Gastrocnemius medialis (tissue), 4 donors: Measurements from ENCODE around the gene KCNK13.

ENCODE experiments used
- POLR2A ChIP-seq, 2 donors: fragments of 450-650 bp; IDR thresholded peaks; one replicate each; pipeline ENCODE4 v1.6.1; 2017; ENCODE audit warnings: antibody characterized with exemption in 2 of 2, mild to moderate bottlenecking in 2 of 2, moderate library complexity in 2 of 2
- TF ChIP-seq, protein P1 (sequence below), 5 experiments: fragments of 450-650 bp in 3 of 5; fragments of 200-600 bp in 2 of 5; sonication (generic) in 2 of 5; IDR thresholded peaks in 4 of 5; conservative IDR thresholded peaks in 1 of 5; 1 replicate in 4 of 5; 2 replicates in 1 of 5; pipeline ENCODE4 v1.5.1; 2016 to 2019; ENCODE audit warnings: antibody characterized with exemption in 5 of 5, mild to moderate bottlenecking in 3 of 5, moderate library complexity in 3 of 5

DNA sequence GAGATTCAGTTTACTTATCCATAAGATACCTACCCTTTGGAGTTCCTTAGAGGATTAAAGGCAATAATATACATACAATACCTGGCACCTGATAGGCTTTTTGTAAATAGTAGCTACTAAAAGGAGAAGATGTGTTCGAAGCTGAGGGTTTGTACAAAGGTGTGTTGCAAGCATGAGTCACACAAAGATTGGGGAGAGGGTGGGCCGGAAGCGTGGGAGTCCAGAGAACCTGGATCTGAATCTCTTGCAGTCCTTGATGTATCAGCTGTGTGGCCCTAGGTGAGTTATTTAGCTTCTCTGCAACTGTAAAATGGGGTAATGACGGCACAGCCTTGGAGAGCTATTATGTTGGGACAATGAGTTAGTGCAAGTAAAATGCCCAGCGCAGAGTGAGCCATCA is 132.9 kb downstream of the KCNK13 start:
- TF ChIP-seq, protein P1, sequence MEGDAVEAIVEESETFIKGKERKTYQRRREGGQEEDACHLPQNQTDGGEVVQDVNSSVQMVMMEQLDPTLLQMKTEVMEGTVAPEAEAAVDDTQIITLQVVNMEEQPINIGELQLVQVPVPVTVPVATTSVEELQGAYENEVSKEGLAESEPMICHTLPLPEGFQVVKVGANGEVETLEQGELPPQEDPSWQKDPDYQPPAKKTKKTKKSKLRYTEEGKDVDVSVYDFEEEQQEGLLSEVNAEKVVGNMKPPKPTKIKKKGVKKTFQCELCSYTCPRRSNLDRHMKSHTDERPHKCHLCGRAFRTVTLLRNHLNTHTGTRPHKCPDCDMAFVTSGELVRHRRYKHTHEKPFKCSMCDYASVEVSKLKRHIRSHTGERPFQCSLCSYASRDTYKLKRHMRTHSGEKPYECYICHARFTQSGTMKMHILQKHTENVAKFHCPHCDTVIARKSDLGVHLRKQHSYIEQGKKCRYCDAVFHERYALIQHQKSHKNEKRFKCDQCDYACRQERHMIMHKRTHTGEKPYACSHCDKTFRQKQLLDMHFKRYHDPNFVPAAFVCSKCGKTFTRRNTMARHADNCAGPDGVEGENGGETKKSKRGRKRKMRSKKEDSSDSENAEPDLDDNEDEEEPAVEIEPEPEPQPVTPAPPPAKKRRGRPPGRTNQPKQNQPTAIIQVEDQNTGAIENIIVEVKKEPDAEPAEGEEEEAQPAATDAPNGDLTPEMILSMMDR (IDR thresholded peaks at IDR 0.05 in 4 of 5, conservative IDR thresholded peaks at IDR 0.05 in 1 of 5), result no peak
- no peak for TF ChIP-seq POLR2A (IDR thresholded peaks at IDR 0.05)
